Stimulated activated CD8-positive, alpha-beta memory T cell treated with anti-CD3 and anti-CD28 coated beads, Interleukin-15, amount 100 ng/mL, for 24 hours (primary cell): Measurements from ENCODE around the gene DLG5.
"Not testable (repeated sequence)": the region's sequence is repeated elsewhere in the genome, so short reads cannot be mapped to it uniquely, and the experiment has no call there.

ENCODE experiments used
- DNase-seq: peaks from one replicate; pipeline ENCODE4 v3.0.0-alpha.2; 2020; ENCODE audit warnings: low read depth

Gene DLG5

GRCh38 chr10:77768039-77768438, 158.5 kb downstream of the DLG5 start:
- DNase-seq = no peak

GRCh38 chr10:77763453-77764430, 162.8 kb downstream of the DLG5 start:
- no peak for DNase-seq

GRCh38 chr10:77758406-77758805, 168.1 kb downstream of the DLG5 start:
- not testable (repeated sequence) for DNase-seq

GRCh38 chr10:77756319-77757232, 170.0 kb downstream of the DLG5 start:
- DNase-seq = no peak

DNA sequence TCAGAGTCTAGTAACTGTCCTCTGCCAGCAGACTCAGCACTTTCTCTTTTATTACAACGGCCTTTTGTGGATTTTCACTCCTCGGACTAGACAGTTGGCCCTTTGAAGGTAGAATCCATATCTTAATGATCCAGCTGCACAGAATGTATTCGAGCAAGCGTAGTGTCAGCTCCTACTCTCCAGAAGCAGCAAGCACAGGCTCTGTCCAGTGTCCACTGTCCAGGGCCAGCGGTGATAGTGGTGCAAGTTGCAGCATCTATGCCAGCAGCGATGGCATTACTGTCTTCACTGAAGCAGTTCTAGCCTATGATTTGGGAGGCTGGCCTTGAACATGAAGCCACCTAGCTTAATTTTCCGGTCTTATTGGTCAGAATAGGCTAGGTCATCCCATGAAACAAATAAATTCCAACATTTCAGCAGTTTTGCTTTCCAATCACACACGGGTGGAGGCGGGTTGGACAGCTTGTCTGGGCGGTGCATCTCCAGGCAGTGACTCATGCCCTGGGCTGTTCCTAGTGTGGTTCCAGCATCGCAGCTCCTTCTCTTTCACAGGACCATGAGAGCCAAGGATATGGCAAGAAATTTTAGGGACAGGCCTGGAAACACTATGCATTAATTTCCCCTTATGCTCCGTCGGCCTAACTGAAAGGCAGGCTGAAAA, 180.4 kb downstream of the DLG5 start:
- DNase-seq = no peak

- no peak for DNase-seq
Observed at GRCh38 chr10:77744245-77744644, 182.3 kb downstream of the DLG5 start.

DNA sequence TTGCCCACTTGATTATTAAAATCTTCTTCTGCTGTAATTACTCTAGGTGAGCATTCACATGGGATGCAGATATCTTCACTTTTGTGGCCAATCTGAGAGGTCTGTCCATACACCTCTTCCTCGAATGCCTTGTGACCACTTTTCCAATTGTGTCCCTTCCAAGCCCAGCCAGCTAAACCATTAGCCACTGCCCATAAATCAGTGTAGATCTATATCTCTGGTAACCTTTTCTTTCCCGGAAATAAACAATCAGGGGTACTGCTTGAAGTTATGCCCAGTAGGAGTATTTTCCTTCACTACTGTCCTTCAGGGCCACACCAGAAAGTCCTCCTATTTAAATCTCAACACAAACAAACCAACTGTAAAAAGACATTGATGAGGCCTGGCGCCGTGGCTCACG, 184.4 kb downstream of the DLG5 start:
- no peak for DNase-seq

- no peak for DNase-seq
Observed at GRCh38 chr10:77741746-77742145, 184.8 kb downstream of the DLG5 start.
